ENCODE results near the gene HDAC11. TPM values are rescaled to one million over a fixed set of nuclear protein-coding genes. Genes with fewer than 3 reads are reported as not detected.

Gene HDAC11
- total and polyA plus RNA-seq, 9 of the 15 experiments (the other 6 are each of a cell fraction or from before 2014, with no cell fraction given), result 0.60 to 6.0 (median 4.5) TPM

DNA sequence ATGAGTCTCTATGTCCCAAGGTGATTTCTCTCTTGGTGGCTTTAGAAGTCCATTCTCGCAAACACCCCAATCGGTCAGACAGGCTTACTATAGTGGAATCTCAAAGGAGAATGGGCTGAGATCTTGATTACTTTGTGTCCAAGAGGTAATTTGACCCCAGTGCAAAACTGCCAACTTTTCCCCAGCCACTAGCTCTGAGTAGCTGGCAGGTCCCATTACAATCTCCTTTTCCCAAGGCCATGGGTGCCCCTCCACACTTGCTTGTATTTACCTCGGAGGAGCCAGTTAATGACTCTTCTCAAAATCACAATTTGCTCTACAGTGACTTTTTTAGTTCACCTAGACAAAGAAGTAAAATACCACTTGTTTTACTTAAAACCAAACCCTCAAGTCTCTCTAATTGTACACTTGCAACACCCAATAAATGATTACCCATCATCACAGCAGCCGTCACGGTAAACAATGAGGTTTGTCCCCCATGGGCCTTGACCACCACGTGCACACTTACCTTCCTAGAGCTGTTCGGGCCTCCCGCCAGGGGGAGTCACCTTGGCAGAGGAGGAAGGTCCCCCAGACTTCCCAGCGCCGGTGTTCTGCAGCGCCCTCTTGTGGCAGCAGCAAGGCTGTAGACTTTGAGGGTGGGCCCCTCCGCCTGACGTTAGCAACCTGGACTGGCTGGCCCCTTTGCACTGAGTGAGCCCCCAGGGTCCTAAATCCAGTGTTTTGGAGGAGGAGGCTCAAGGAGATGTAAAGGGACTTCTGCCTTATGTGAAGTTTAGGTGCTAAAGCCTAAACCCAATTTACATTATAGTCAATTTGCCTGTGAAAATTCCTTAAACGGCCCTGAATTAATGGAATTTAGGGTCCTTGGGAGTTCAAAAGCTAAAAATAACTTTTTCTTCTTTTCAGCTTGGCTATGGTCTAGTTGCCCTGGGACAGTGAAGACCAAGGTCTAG lies 18.7 kb upstream of the HDAC11 start (continued):
- TF ChIP-seq, protein P1, sequence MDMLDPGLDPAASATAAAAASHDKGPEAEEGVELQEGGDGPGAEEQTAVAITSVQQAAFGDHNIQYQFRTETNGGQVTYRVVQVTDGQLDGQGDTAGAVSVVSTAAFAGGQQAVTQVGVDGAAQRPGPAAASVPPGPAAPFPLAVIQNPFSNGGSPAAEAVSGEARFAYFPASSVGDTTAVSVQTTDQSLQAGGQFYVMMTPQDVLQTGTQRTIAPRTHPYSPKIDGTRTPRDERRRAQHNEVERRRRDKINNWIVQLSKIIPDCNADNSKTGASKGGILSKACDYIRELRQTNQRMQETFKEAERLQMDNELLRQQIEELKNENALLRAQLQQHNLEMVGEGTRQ (CRISPR knock-in tag; IDR thresholded peaks at IDR 0.05), result peak; percentile 34; the same call in 1 of the 2 replicates
- TF ChIP-seq, protein P2, sequence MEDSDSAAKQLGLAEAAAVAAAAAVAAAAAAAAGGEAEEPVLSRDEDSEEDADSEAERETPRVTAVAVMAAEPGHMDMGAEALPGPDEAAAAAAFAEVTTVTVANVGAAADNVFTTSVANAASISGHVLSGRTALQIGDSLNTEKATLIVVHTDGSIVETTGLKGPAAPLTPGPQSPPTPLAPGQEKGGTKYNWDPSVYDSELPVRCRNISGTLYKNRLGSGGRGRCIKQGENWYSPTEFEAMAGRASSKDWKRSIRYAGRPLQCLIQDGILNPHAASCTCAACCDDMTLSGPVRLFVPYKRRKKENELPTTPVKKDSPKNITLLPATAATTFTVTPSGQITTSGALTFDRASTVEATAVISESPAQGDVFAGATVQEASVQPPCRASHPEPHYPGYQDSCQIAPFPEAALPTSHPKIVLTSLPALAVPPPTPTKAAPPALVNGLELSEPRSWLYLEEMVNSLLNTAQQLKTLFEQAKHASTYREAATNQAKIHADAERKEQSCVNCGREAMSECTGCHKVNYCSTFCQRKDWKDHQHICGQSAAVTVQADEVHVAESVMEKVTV (CRISPR knock-in tag; IDR thresholded peaks at IDR 0.05), result peak; percentile 48; the same call in 1 of the 2 replicates
- no peak for TF ChIP-seq TARDBP (IDR thresholded peaks at IDR 0.05)
- peak; percentile 87 for TF ChIP-seq ZNF511 (CRISPR knock-in tag; IDR thresholded peaks at IDR 0.05)
- TF ChIP-seq ZEB2 (IDR thresholded peaks at IDR 0.05), result peak; percentile 63; the same call in 1 of the 2 replicates
- TF ChIP-seq FOXP1 (CRISPR knock-in tag; IDR thresholded peaks at IDR 0.05), result peak; percentile 84; the same call in 1 of the 2 replicates
- no peak for TF ChIP-seq ZNF24 (IDR thresholded peaks at IDR 0.05)
- no peak for TF ChIP-seq CSDE1 (IDR thresholded peaks at IDR 0.05)
- peak; percentile 49 for TF ChIP-seq ARID1B (IDR thresholded peaks at IDR 0.05)
- peak; percentile 43; the same call in 1 of the 2 replicates for TF ChIP-seq STAT6 (CRISPR knock-in tag; IDR thresholded peaks at IDR 0.05)
- no peak for TF ChIP-seq ATF1 (CRISPR knock-in tag; IDR thresholded peaks at IDR 0.05)
- peak; percentile 42; the same call in 1 of the 2 replicates for TF ChIP-seq ATF1 (tag; IDR thresholded peaks at IDR 0.05)
- peak; percentile 79; the same call in 1 of the 2 replicates for TF ChIP-seq XRCC5 (IDR thresholded peaks at IDR 0.05; ENCODE audit: low read depth, low read length)

Measured in K562 (cell line).